Stimulated activated CD4-positive, alpha-beta T cell treated with anti-CD3 and anti-CD28 coated beads, Interleukin-2, amount 100 ng/mL, for 48 hours (primary cell): ENCODE results near the gene MFN1.

Experiments used
- DNase-seq, 2 donors: peaks; one replicate each; pipeline ENCODE4 v3.0.0-alpha.2; 2020

The MFN1 gene

DNA sequence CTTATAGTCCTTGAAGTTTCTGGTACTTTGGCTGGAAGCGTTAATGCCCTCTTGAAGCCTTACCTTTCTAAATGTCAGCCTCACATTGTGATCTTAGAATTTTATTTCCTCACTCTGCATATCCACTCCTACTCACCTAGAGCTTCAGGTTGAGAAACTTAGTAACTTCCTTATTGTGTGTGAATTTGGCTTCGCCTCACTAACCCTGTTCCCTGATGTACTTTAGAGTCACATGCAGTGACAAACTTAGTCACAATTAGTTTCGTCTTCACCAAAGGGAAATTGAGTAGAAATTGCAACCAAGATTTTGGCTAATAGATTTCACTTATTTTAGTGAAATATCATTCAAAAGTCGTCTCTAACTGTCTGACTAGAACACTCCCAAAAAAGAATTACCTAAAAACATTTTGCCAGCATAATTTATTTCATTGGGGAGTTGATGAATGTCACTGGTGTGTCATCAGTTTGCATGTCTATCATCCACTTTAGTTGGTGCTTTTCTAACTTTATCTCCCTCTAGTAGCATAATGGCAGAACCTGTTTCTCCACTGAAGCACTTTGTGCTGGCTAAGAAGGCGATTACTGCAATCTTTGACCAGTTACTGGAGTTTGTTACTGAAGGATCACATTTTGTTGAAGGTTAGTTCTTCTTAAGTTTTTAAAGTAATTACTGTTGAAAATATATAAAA, 960 bp downstream of the MFN1 start:
- DNase-seq: no peak

GRCh38 chr3:179355996-179356395, 8.5 kb downstream of the MFN1 start:
- no peak for DNase-seq

DNA sequence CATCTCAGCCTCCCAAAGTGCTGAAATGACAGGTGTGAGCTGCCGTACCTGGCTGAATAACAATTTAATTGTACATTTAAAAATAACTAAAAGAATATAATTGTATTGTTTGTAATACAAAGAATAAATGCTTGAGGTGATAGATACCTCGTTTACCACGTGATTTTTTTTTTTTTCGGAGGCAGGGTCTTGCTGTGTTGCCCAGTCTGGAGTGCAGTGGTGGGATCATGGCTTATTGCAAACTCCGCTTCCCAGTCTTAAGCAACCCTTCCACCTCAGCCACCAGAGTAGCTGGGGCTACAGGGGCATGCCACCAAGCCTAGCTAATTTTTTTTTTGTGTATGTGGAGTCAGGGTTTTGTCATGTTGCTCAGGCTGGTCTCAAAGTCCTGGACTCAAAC, 15.8 kb downstream of the MFN1 start:
- DNase-seq: no peak

DNA sequence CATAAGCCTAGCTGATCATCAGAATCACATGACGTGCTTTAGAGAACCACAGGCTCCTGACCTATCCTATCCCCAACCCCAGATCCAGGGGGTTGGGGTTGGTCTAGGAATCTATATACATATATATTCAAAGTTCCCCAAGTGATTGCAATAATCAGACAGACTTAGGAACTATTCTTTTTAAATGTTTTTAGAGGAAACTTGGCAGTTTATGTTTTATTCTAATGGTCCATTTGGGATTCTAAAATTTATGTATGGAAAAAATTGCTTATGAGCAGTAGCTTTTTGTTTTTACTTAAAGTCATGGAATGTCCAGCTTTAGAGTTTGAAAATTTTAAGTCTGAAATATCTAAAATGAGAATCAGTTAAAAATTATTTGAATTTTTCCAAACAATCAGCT, 22.1 kb downstream of the MFN1 start:
- DNase-seq: no peak

GRCh38 chr3:179373938-179374337, 26.4 kb downstream of the MFN1 start:
- no peak for DNase-seq

GRCh38 chr3:179375091-179375999, 27.8 kb downstream of the MFN1 start:
- DNase-seq: no peak

DNA sequence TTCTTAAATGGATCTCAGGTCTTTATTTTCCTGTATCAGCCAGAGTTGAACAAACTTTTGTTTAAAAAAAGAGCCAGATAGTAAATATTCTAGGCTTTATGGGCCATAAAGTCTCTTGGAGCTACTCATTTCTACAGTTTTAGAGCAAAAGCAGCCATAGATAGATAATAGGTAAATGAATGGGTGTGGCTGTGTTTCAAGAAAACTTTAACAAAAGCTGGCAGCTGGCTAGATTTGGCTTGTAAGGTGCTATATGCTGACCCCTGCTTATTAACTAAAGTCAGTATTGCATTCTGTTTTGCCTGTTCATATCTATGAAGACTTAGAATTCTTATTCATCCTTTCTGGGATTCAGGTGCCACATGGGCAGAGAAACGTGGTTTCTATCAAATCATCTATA, 29.0 kb downstream of the MFN1 start:
- DNase-seq: no peak

DNA sequence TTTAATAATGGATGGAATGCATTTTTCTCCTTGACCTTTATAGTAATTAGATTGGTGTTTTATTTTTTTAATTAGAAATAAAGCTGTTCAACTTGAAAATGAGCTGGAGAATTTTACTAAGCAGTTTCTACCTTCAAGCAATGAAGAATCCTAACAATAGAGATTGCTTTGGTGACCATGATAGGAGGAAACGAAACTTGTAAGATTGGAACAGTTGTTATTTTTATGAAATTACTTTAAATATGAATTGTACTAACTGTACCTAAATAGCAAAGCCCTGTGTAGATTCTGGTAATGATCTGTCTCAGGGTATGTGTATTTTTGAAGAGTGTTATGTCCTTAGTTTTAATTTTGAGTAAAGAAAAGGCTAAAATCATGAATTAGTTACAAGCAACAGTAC, 44.4 kb downstream of the MFN1 start:
- no peak for DNase-seq

DNA sequence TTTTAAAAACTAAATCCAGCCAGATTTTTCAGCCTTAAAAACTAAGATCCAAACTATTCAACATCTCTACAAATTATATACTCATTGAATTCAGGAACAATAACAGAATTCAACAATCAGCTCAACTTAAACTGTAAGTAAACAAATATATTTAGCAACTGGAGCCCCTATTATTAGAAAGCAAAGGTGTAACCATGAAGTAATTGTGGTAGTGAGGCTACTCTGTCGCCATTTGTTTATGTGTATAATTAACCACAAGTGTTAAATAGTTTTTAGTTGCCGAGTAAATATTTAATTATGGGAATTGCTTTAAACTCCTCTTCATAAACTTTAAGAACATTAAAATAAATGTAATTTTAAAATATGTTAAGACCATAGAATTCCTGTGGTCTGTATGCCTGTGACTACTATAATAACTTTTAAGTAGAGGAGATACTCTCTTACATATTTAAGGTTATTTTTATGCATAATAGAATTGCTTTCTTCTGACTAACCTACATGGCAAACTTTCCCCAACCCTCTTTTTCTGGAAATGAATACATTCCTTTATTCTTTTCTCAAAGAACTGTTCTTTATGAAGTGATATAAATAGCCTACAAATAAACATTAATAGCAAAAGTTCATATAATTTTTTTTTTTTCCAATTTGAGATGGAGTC, 51.2 kb downstream of the MFN1 start:
- no peak for DNase-seq

DNA sequence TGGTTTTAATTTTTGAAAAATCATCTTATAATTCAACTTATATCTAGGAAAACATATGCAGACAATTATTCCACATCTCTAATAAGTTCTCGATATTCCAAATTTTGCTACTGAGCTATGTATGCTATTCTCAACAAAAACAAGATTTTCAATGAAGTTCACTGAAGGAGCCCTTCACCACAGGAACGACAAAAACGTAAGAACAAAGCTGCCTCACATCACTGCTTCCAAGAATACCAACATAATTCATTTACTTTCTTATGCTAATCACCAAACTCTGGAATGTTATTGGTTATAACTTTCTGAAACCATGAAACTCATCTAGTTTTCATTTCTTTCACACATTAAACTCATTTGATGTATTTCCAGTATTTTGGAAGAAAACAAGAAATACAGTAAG, 54.1 kb downstream of the MFN1 start:
- DNase-seq: no peak

DNA sequence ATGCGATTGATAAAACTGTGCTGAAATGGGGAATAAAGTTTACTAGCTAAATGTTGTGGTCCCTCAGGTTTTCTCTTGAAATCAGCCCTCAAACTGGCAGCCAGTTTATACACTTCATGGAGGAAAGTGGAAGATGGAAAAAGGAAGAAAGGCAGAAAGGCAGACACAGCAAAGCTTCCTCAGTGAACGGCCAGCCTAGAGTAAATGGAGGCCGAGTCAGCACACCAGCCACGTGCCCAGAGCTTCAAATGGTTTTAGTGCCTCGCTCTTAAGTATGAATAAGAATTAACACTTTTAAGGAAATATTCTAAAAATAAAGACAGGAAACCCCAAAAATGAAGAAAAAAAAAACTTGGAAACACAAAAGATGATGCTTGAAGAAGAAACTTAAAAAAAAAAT, 55.5 kb downstream of the MFN1 start:
- no peak for DNase-seq

GRCh38 chr3:179404307-179404706, 56.8 kb downstream of the MFN1 start:
- DNase-seq: no peak

GRCh38 chr3:179410331-179410730, 62.8 kb downstream of the MFN1 start:
- DNase-seq: no peak

DNA sequence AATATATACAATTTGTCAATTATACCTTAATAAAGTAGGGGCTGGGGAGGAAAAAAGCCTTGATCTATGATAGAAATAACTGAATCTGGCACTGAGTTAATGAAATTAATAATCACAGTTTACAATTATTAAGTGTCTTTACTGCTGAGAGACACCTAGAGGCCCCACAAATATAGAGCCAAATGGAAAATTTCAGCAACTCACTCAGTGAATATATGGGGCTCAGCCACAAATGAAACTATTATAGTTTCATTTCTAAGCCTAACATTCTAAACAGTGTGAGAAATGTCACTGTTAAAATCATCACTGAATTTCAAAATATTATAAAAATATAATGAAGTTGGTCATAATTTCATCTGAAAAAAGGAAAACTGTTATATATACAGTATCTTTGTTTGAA, 63.5 kb downstream of the MFN1 start:
- DNase-seq: no peak

DNA sequence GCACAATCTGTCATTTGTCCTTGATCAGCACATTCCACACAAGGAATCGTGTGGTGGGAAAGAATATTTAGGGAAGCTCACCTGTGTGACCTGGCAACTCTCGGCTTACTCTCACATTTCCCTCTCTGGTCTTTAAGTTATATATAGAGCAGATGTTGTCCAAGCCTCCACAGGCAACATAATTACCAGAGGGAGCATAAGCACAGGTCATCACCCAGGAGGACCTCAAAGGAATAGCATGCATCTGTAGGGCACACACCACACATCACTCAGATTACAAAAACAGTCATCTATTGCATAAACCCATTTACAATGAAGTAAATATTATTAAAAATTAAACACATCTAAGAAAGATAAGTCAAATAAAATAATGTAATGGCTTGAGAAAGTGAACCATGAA, 67.3 kb downstream of the MFN1 start:
- DNase-seq: no peak

DNA sequence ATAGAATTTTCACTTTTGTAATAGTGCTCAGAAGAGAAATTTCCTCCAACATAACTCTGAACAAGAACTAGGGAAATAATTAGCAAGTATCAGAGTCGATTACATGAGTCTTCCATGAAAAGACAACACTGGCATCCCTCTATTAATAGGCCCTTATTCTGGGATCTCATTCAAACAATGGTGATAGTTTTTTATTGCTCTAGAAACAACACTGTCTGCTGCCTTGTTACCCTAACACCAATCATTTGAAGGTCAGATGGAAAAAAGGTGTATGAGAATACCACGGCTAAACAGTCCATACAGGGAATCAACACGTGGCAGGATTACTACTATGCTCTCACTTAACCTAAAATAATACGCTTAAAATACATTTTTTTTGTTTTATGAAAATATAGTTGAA, 67.9 kb downstream of the MFN1 start:
- no peak for DNase-seq

DNA sequence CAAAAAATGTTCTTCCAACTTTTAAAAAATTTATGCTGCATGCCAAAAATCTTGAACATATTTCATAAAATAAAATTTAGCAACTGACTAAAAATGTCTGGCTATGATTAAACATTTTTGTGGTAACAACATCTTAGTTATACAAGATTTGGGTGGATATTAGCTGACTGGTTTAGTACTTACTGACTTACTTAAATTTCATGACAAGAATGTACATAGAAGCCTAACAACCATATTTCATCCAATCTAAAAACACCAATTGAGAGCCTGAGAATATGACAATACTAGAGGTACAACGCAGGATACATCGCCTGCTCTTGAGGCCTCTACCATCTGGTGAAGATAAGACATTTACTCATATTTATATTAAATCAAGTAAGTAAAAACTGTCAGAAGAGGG, 69.2 kb downstream of the MFN1 start:
- DNase-seq: no peak

- DNase-seq: no peak
These were observed 71.1 kb downstream of the MFN1 start for GRCh38 chr3:179418610-179419009.

DNA sequence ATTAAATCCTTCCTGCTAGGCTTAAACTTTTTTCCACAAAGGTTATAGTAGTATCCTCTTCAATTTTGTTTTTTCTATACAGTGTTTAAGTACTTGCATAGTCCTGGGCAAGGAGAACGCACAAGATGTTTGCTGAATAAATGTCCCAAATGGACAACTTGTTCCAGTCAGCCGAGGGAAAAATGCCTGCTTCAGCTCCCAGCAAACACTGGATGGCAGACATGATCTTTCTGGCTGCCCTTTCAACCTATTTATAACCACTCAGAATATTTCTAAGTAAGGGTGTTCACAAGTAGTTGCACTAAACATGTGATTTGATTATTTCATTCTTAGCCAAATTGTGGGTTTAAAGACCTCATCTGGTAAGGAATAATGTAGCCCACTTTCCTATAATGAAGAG, 74.0 kb downstream of the MFN1 start:
- DNase-seq: no peak

DNA sequence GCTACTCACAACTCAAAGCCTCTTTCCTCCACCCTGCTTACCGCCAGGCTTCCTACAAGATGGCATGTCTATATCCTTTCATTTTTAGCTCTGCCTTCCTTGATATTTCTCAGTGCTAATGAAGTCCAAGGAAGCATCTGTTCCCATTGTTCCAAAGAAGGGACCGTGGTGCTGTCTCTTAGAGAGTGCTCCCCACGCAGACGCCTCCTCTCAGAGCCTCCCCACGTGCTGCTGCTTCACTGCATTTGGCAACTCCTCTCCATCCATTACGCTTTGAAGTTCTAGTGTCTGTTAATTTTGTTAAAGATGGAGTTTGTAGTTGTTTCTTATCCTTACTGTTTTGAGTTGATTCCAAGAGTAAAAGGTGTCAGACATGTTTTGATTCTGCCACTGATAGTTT, 77.6 kb downstream of the MFN1 start:
- DNase-seq: no peak

GRCh38 chr3:179428876-179429548, 81.5 kb downstream of the MFN1 start:
- no peak for DNase-seq

DNA sequence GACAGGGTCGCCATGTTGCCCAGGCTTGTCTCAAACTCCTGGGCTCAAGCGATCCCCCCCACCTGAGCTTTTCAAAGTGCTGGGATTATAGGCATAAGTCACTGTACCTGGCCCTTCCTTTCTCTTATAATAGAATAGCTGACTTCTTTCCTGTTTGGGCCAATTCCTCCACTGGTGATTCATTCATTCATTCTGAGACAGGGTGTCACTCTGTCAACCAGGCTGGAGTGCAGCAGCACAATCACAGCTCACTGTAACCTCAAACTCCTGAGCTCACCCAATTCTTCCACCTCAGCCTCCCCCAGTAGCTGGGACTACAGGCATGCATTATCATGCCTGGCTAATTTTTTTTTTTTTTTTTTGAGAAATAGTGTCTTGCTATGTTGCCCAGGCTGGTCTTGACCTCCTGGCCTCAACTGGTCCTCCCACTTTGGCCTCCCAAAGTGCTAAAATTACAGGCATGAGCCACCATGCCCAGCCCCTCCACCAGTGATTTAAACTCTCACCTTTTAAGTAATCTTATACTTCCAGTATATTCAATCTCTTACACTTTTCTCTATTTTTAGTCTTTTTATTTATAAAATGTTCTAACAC, 82.9 kb downstream of the MFN1 start:
- DNase-seq: no peak

GRCh38 chr3:179432021-179432420, 84.5 kb downstream of the MFN1 start:
- DNase-seq: no peak
